GM23338 (cell line): ENCODE measurements around the gene S100A8. TPM values are rescaled to one million over a fixed set of nuclear protein-coding genes. Genes with fewer than 3 reads are reported as not detected.

Source experiments
- ATAC-seq: fragments of 200-7000 bp; cut with Tn5 transposase; 3 replicates; pipeline ENCODE4 v1.9.1; 2020
- DNase-seq: peaks from one replicate; pipeline ENCODE4 v3.0.0-alpha.2; 2015; ENCODE audit warnings: low spot score
- H2AFZ ChIP-seq: fragments of 200-600 bp; sonication (generic); 2 replicates; pipeline ENCODE4 v1.8.0; 2016; ENCODE audit warnings: antibody characterized with exemption, mild to moderate bottlenecking, moderate library complexity
- H3F3A ChIP-seq: fragments of 200-600 bp; sonication (generic); replicated peaks from 2 replicates; pipeline ENCODE4 v1.8.0; 2017; ENCODE audit warnings: antibody characterized with exemption, mixed run types, low read depth
- H3K27ac ChIP-seq: fragments of 200-600 bp; sonication (generic); 2 replicates; pipeline ENCODE4 v1.6.1; 2016; ENCODE audit warnings: low read depth
- H3K27me3 ChIP-seq: fragments of 200-600 bp; sonication (generic); 2 replicates; pipeline ENCODE4 v1.8.0; 2016; ENCODE audit warnings: mild to moderate bottlenecking, mixed run types, moderate library complexity; ENCODE audit not compliant: insufficient read depth
- H3K36me3 ChIP-seq: fragments of 200-600 bp; sonication (generic); 2 replicates; pipeline ENCODE4 v1.8.0; 2016; ENCODE audit warnings: mild to moderate bottlenecking; ENCODE audit not compliant: insufficient read depth
- H3K4me1 ChIP-seq: fragments of 200-600 bp; sonication (generic); 2 replicates; pipeline ENCODE4 v1.8.0; 2016; ENCODE audit warnings: mild to moderate bottlenecking, moderate library complexity; ENCODE audit not compliant: insufficient read depth
- H3K4me2 ChIP-seq: fragments of 200-600 bp; sonication (generic); 2 replicates; pipeline ENCODE4 v1.7.1; 2017; ENCODE audit warnings: mixed run types
- H3K4me3 ChIP-seq: fragments of 200-600 bp; sonication (generic); 2 replicates; pipeline ENCODE4 v1.6.1; 2016; ENCODE audit warnings: mixed run types
- H3K79me2 ChIP-seq: fragments of 200-600 bp; sonication (generic); replicated peaks from 2 replicates; pipeline ENCODE4 v1.8.0; 2017; ENCODE audit warnings: mild to moderate bottlenecking; ENCODE audit not compliant: insufficient read depth
- H3K9me2 ChIP-seq: fragments of 200-600 bp; sonication (generic); 2 replicates; pipeline ENCODE4 v1.8.0; 2017; ENCODE audit not compliant: insufficient read depth
- H4K20me1 ChIP-seq: fragments of 200-600 bp; sonication (generic); replicated peaks from 2 replicates; pipeline ENCODE4 v1.8.0; 2017; ENCODE audit warnings: mild to moderate bottlenecking; ENCODE audit not compliant: insufficient read depth
- H3K27ac Mint-ChIP-seq: 2 replicates; pipeline ENCODE4 v1.8.0; 2020; ENCODE audit warnings: inconsistent platforms, mild to moderate bottlenecking, moderate library complexity, mixed read lengths
- H3K27me3 Mint-ChIP-seq: 3 replicates; pipeline ENCODE4 v1.8.0; 2022; ENCODE audit warnings: low read depth, mild to moderate bottlenecking, moderate library complexity, mixed read lengths, inconsistent platforms; ENCODE audit not compliant: insufficient read depth, poor library complexity
- H3K36me3 Mint-ChIP-seq: 3 replicates; pipeline ENCODE4 v1.8.0; 2021; ENCODE audit warnings: low read depth, mild to moderate bottlenecking, inconsistent platforms, moderate library complexity, mixed read lengths
- H3K4me1 Mint-ChIP-seq: 3 replicates; pipeline ENCODE4 v1.8.0; 2020; ENCODE audit warnings: mild to moderate bottlenecking, inconsistent platforms, mixed read lengths
- H3K4me3 Mint-ChIP-seq: 3 replicates; pipeline ENCODE4 v1.8.0; 2021; ENCODE audit warnings: moderate library complexity, mild to moderate bottlenecking, inconsistent platforms, mixed read lengths
- H3K9me3 Mint-ChIP-seq: 3 replicates; pipeline ENCODE4 v1.8.0; 2020; ENCODE audit warnings: moderate library complexity, mild to moderate bottlenecking, inconsistent platforms, mixed read lengths
- CREB1 ChIP-seq: fragments of 250-450 bp; sonication (Bioruptor Pico); IDR thresholded peaks from 2 replicates; pipeline ENCODE4 v1.5.0; 2020; ENCODE audit warnings: low read depth, mild to moderate bottlenecking, moderate library complexity
- CTCF ChIP-seq, 2 experiments: fragments of 200-600 bp in 1 of 2; sonication (generic) in 1 of 2; conservative IDR thresholded peaks; 2 replicates each; pipeline versions ENCODE4 v1.5.1 to v1.6.1; 2016 to 2017; ENCODE audit warnings: antibody characterized with exemption in 2 of 2, low read depth in 2 of 2, mild to moderate bottlenecking in 2 of 2, moderate library complexity in 1 of 2
- ETS1 ChIP-seq: IDR thresholded peaks from 2 replicates; pipeline ENCODE4 v1.6.1; 2016; ENCODE audit warnings: antibody characterized with exemption
- EZH2 ChIP-seq: fragments of 200-600 bp; sonication (generic); IDR thresholded peaks from one replicate; pipeline ENCODE4 v1.8.0; 2017; ENCODE audit warnings: antibody characterized with exemption, mild to moderate bottlenecking, low read depth; ENCODE audit not compliant: unreplicated experiment
- EZH2phosphoT487 ChIP-seq: fragments of 200-600 bp; sonication (generic); IDR thresholded peaks from one replicate; pipeline ENCODE4 v1.8.1; 2018; ENCODE audit warnings: antibody characterized with exemption; ENCODE audit not compliant: unreplicated experiment
- JUNB ChIP-seq: IDR thresholded peaks from one replicate; pipeline ENCODE4 v1.6.1; 2016; ENCODE audit warnings: antibody characterized with exemption; ENCODE audit not compliant: unreplicated experiment
- NANOG ChIP-seq: IDR thresholded peaks from 2 replicates; pipeline ENCODE4 v1.6.1; 2016; ENCODE audit warnings: antibody characterized with exemption, borderline replicate concordance
- POLR2AphosphoS5 ChIP-seq: IDR thresholded peaks from 2 replicates; pipeline ENCODE4 v1.6.1; 2016; ENCODE audit warnings: antibody characterized with exemption, low read depth
- REST ChIP-seq: IDR thresholded peaks from one replicate; pipeline ENCODE4 v1.6.1; 2018; ENCODE audit warnings: antibody characterized with exemption; ENCODE audit not compliant: unreplicated experiment
- STAT1 ChIP-seq: IDR thresholded peaks from one replicate; pipeline ENCODE4 v1.6.1; 2016; ENCODE audit warnings: antibody characterized with exemption; ENCODE audit not compliant: unreplicated experiment
- ZNF114 ChIP-seq: fragments of 250-450 bp; sonication (Bioruptor Pico); IDR thresholded peaks from 2 replicates; pipeline ENCODE4 v1.5.0; 2020; ENCODE audit warnings: mild to moderate bottlenecking, moderate library complexity
- polyA plus RNA-seq: library from polyadenylated mRNA; unstranded; fragments of >200 nt; fragmentation: Nextera tagmentation; extraction: Ambion mirVana; gene quantifications from 2 replicates; pipeline ENCODE4 v1.2.1, GENCODE V29; 2016
- total RNA-seq: library from RNA; depleted of rRNA; stranded (reverse); fragments of >200 nt; shearing (Covaris generic); gene quantifications from 2 replicates; pipeline ENCODE4 v1.2.3, GENCODE V29; 2014

The S100A8 gene
- total and polyA plus RNA-seq, 2 experiments from 2014 or later = not detected

- no peaks in the 10 kb centered on the region for H3K79me2 ChIP-seq
- H3F3A ChIP-seq = no peaks in the 10 kb centered on the region
- H4K20me1 ChIP-seq = no peaks in the 10 kb centered on the region
- Mint-ChIP-seq H3K9me3 (no peaks in the 10 kb centered on the region), H3K4me3 (no peak overlapping the region), H3K36me3 (no peaks in the 10 kb centered on the region), H3K4me1 (peaks cover 2% of the 10 kb centered on the region; the same call in 1 of the 3 replicates), H3K27ac (no peak overlapping the region), H3K27me3 (peaks cover 5% of the 10 kb centered on the region)
- H3K4me3 ChIP-seq = no peak overlapping the region
- H2AFZ ChIP-seq = no peak overlapping the region
- H3K4me2 ChIP-seq = no peak overlapping the region
- TF ChIP-seq JUNB (no peak), EZH2 (no peak), ETS1 (no peak), NANOG (no peak), EZH2phosphoT487 (no peak), STAT1 (no peak), POLR2AphosphoS5 (no peak)
- DNase-seq (no peak), ATAC-seq (no peak)
- H3K27ac ChIP-seq = no peak overlapping the region
- H3K27me3 ChIP-seq = no peaks in the 10 kb centered on the region
- H3K4me1 ChIP-seq = no peaks in the 10 kb centered on the region
- H3K9me2 ChIP-seq = no peaks in the 10 kb centered on the region
- H3K36me3 ChIP-seq = no peaks in the 10 kb centered on the region
Measured at GRCh38 chr1:153395776-153396175, 4.9 kb upstream of the S100A8 start.

- no peak overlapping the region for H3K4me3 Mint-ChIP-seq
- H3K27ac Mint-ChIP-seq = no peak overlapping the region
- H3K4me1 Mint-ChIP-seq = peaks cover 2% of the 10 kb centered on the region; the same call in 1 of the 3 replicates
- ATAC-seq (no peak), DNase-seq (no peak)
- Histone ChIP-seq H3K9me2 (no peaks in the 10 kb centered on the region), H3K4me3 (no peak overlapping the region), H2AFZ (no peak overlapping the region; the same call in 1 of the 2 replicates), H3F3A (no peaks in the 10 kb centered on the region), H4K20me1 (no peaks in the 10 kb centered on the region), H3K27ac (no peak overlapping the region), H3K27me3 (no peaks in the 10 kb centered on the region), H3K4me1 (no peaks in the 10 kb centered on the region), H3K4me2 (no peak overlapping the region), H3K79me2 (no peaks in the 10 kb centered on the region), H3K36me3 (no peaks in the 10 kb centered on the region)
- no peaks in the 10 kb centered on the region for H3K9me3 Mint-ChIP-seq
- H3K27me3 Mint-ChIP-seq = peaks cover 5% of the 10 kb centered on the region
- H3K36me3 Mint-ChIP-seq = no peaks in the 10 kb centered on the region
- TF ChIP-seq JUNB (no peak), NANOG (no peak), REST (no peak), POLR2AphosphoS5 (no peak), ETS1 (no peak), CTCF (conservative IDR thresholded peaks at IDR 0.05; ENCODE audit: low read depth in 2 of 2) (no peak), EZH2 (no peak), CREB1 (CRISPR knock-in tag) (no peak), ZNF114 (no peak), STAT1 (no peak), EZH2phosphoT487 (no peak)
Measured at GRCh38 chr1:153395136-153395685, 4.3 kb upstream of the S100A8 start.
